KOPT-K1 (cell line): ENCODE data around the gene DSG3.
"Not testable (repeated sequence)": the region's sequence is repeated elsewhere in the genome, so short reads cannot be mapped to it uniquely, and the experiment has no call there.

Experiments
- H3K27ac ChIP-seq: fragments of 200-600 bp; sonication (generic); 2 replicates; pipeline ENCODE4 v1.5.1; 2016; ENCODE audit warnings: antibody characterized with exemption, mild to moderate bottlenecking, low read depth, low read length; ENCODE audit not compliant: poor library complexity, severe bottlenecking
- H3K36me3 ChIP-seq: fragments of 200-600 bp; sonication (generic); 2 replicates; pipeline ENCODE4 v1.5.1; 2017; ENCODE audit warnings: antibody characterized with exemption, mild to moderate bottlenecking, low read length, moderate library complexity; ENCODE audit not compliant: insufficient read depth
- H3K9me3 ChIP-seq: fragments of 200-600 bp; sonication (generic); 2 replicates; pipeline ENCODE4 v1.5.1; 2017; ENCODE audit warnings: antibody characterized with exemption, low read length, mild to moderate bottlenecking; ENCODE audit not compliant: insufficient read depth, poor library complexity, severe bottlenecking

Gene DSG3

GRCh38 chr18:31493941-31494340 is 46.4 kb downstream of the DSG3 start:
- no peaks in the 10 kb centered on the region for H3K36me3 ChIP-seq
- no peak overlapping the region for H3K27ac ChIP-seq
- H3K9me3 ChIP-seq = no peaks in the 10 kb centered on the region

GRCh38 chr18:31494705-31495244 is 47.2 kb downstream of the DSG3 start:
- not testable (repeated sequence) for H3K9me3 ChIP-seq, H3K36me3 ChIP-seq, H3K27ac ChIP-seq

- no peak overlapping the region for H3K27ac ChIP-seq
- no peaks in the 10 kb centered on the region for H3K36me3 ChIP-seq
Measured at GRCh38 chr18:31497404-31497835, 49.9 kb downstream of the DSG3 start.

GRCh38 chr18:31497836-31498573 is 50.5 kb downstream of the DSG3 start, which contains the start of gene DSG2:
TSS of gene DSG2 (plus strand) at chr18:31498177. CDS start at chr18:31498252, 75 bp downstream.
- H3K27ac ChIP-seq = no peak within 1 kb of the TSS
- no peaks in the 10 kb centered on the region for H3K36me3 ChIP-seq
- no peaks in the 10 kb centered on the region for H3K9me3 ChIP-seq

More at GRCh38 chr18:31497404-31497835, 49.9 kb downstream of the DSG3 start:
- no peaks in the 10 kb centered on the region for H3K9me3 ChIP-seq

GRCh38 chr18:31498574-31499524 is 51.3 kb downstream of the DSG3 start:
- Histone ChIP-seq H3K27ac (no peak overlapping the region), H3K9me3 (no peaks in the 10 kb centered on the region), H3K36me3 (no peaks in the 10 kb centered on the region)

GRCh38 chr18:31500051-31500688 is 52.6 kb downstream of the DSG3 start:
- H3K36me3 ChIP-seq = no peaks in the 10 kb centered on the region
- H3K9me3 ChIP-seq = no peaks in the 10 kb centered on the region
- H3K27ac ChIP-seq = no peak overlapping the region

GRCh38 chr18:31503011-31503410 is 55.5 kb downstream of the DSG3 start:
- Histone ChIP-seq H3K36me3 (no peaks in the 10 kb centered on the region), H3K27ac (no peak overlapping the region), H3K9me3 (no peaks in the 10 kb centered on the region)

GRCh38 chr18:31504455-31505147 is 57.1 kb downstream of the DSG3 start:
- Histone ChIP-seq H3K36me3 (no peaks in the 10 kb centered on the region), H3K9me3 (no peaks in the 10 kb centered on the region), H3K27ac (no peak overlapping the region)

- Histone ChIP-seq H3K27ac (no peak overlapping the region), H3K36me3 (no peaks in the 10 kb centered on the region), H3K9me3 (no peaks in the 10 kb centered on the region)
Measured at GRCh38 chr18:31505156-31505555, 57.6 kb downstream of the DSG3 start.

- Histone ChIP-seq H3K9me3 (no peaks in the 10 kb centered on the region), H3K27ac (no peak overlapping the region), H3K36me3 (no peaks in the 10 kb centered on the region)
Measured at GRCh38 chr18:31506024-31506742, 58.6 kb downstream of the DSG3 start.

GRCh38 chr18:31507124-31507523 is 59.6 kb downstream of the DSG3 start:
- not testable (repeated sequence) for H3K27ac ChIP-seq, H3K9me3 ChIP-seq, H3K36me3 ChIP-seq

- H3K36me3 ChIP-seq = no peaks in the 10 kb centered on the region
- no peak overlapping the region for H3K27ac ChIP-seq
Measured at GRCh38 chr18:31508781-31509180, 61.2 kb downstream of the DSG3 start.

GRCh38 chr18:31509571-31509970 is 62.0 kb downstream of the DSG3 start:
- Histone ChIP-seq H3K36me3 (no peaks in the 10 kb centered on the region), H3K27ac (no peak overlapping the region), H3K9me3 (no peaks in the 10 kb centered on the region)

More at GRCh38 chr18:31508781-31509180, 61.2 kb downstream of the DSG3 start:
- H3K9me3 ChIP-seq = no peaks in the 10 kb centered on the region

GRCh38 chr18:31510319-31510718 is 62.8 kb downstream of the DSG3 start:
- H3K9me3 ChIP-seq = no peaks in the 10 kb centered on the region
- no peaks in the 10 kb centered on the region for H3K36me3 ChIP-seq
- no peak overlapping the region for H3K27ac ChIP-seq
